AG04450 (cell line): Measurements from ENCODE around the gene PCNX2. TPM values are rescaled to one million over a fixed set of nuclear protein-coding genes. Genes with fewer than 3 reads are reported as not detected.

Source experiments
- CTCF ChIA-PET: fragments of 300-600, 350-600 bp; formaldehyde crosslinking; extraction: SDS; loops from one replicate; lab custom pipeline; 2022; ENCODE audit warnings: antibody characterized with exemption, inconsistent platforms; lab: Charles Lee
- POLR2A ChIA-PET: fragments of 350-600 bp; formaldehyde crosslinking; extraction: SDS; loops from one replicate; lab custom pipeline; 2021; ENCODE audit warnings: antibody characterized with exemption, inconsistent platforms; lab: Yijun Ruan, JAX
- DNase-seq: peaks from one replicate; pipeline ENCODE4 v3.0.0-alpha.2; 2011; ENCODE audit warnings: low read depth, low spot score
- H3K27ac ChIP-seq: one replicate; pipeline ENCODE4 v1.5.1; 2012; ENCODE audit warnings: low read depth, low read length, control low read depth
- H3K27me3 ChIP-seq: one replicate; pipeline ENCODE4 v1.6.0; 2012; ENCODE audit warnings: low read length; ENCODE audit not compliant: control insufficient read depth, insufficient read depth
- H3K4me3 ChIP-seq: 2 replicates; pipeline ENCODE4 v1.5.1; 2011; ENCODE audit warnings: mild to moderate bottlenecking, low read depth, low read length, control low read depth
- H3K9me3 ChIP-seq: 2 replicates; pipeline ENCODE4 v1.5.1; 2012; ENCODE audit warnings: low read length; ENCODE audit not compliant: control insufficient read depth, insufficient read depth
- polyA plus RNA-seq: library from polyadenylated mRNA; depleted of rRNA; stranded (reverse); fragments of >200 nt; gene quantifications from 2 replicates; pipeline ENCODE4 v1.2.3, GENCODE V29; 2011
- TF ChIP-seq, protein P1 (sequence below): IDR thresholded peaks from 2 replicates; pipeline ENCODE4 v1.5.1; 2011; ENCODE audit warnings: low read depth, low read length, control low read depth, inconsistent platforms

The PCNX2 gene
- polyA plus RNA-seq, 1 experiment, result 29.8 TPM

- ChIA-PET POLR2A (no interaction called here), CTCF (interaction anchor here (0.6 to 1.1 kb wide), 4 partner anchors 13 to 195 kb away, joined by 3 to 5 read pairs (median 4); no protein-coding TSS in a partner anchor)
These were observed 279.6 kb downstream of the PCNX2 start for GRCh38 chr1:233015965-233016364.

GRCh38 chr1:233012021-233012420 is 283.5 kb downstream of the PCNX2 start:
- no peak overlapping the region for H3K27ac ChIP-seq
- DNase-seq, result no peak
- no peaks in the 10 kb centered on the region for H3K27me3 ChIP-seq
- CTCF ChIA-PET, result no interaction called here
- TF ChIP-seq, protein P1, sequence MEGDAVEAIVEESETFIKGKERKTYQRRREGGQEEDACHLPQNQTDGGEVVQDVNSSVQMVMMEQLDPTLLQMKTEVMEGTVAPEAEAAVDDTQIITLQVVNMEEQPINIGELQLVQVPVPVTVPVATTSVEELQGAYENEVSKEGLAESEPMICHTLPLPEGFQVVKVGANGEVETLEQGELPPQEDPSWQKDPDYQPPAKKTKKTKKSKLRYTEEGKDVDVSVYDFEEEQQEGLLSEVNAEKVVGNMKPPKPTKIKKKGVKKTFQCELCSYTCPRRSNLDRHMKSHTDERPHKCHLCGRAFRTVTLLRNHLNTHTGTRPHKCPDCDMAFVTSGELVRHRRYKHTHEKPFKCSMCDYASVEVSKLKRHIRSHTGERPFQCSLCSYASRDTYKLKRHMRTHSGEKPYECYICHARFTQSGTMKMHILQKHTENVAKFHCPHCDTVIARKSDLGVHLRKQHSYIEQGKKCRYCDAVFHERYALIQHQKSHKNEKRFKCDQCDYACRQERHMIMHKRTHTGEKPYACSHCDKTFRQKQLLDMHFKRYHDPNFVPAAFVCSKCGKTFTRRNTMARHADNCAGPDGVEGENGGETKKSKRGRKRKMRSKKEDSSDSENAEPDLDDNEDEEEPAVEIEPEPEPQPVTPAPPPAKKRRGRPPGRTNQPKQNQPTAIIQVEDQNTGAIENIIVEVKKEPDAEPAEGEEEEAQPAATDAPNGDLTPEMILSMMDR, result no peak
- POLR2A ChIA-PET, result no interaction called here
- H3K9me3 ChIP-seq, result no peaks in the 10 kb centered on the region
- no peak overlapping the region for H3K4me3 ChIP-seq

More at GRCh38 chr1:233015965-233016364, 279.6 kb downstream of the PCNX2 start:
- TF ChIP-seq, protein P1, result no peak
- no peak overlapping the region for H3K4me3 ChIP-seq
- H3K27me3 ChIP-seq, result no peaks in the 10 kb centered on the region
- no peaks in the 10 kb centered on the region for H3K9me3 ChIP-seq
- H3K27ac ChIP-seq, result no peak overlapping the region
- DNase-seq, result no peak

- Histone ChIP-seq H3K27me3 (no peaks in the 10 kb centered on the region), H3K27ac (no peak overlapping the region), H3K9me3 (no peaks in the 10 kb centered on the region), H3K4me3 (no peak overlapping the region)
- TF ChIP-seq, protein P1, result no peak
- POLR2A ChIA-PET, result interaction anchor here (1.2 kb wide), 1 partner anchor 103 kb away, joined by 3 read pairs; no protein-coding TSS in a partner anchor
- CTCF ChIA-PET, result interaction anchor here (1.2 kb wide), 1 partner anchor 14 kb away, joined by 3 read pairs; no protein-coding TSS in a partner anchor
- no peak for DNase-seq
These were observed 285.4 kb downstream of the PCNX2 start for GRCh38 chr1:233010146-233010545.

DNA sequence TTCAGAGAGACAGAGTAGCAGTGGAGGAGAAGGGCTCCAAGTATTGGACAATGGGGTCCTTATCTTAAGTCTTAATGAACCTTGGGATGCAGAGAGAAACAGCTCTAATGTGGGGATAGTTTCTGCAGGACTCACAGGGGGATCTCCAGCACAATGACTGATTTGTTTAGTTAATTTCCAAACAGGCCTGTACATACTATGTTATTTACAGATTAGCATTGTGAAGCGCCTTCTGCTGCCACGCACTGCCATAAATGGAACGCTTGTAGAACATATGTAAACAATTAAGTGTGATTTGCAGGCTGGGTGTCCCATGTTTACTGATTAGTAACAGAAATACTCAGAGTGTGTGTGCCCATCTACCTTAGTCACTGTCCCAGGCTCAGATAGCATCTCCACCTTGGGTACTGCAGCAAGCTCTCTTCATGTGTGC is 289.0 kb downstream of the PCNX2 start:
- no peak for DNase-seq
- ChIA-PET POLR2A (interaction anchor here (1.2 to 1.4 kb wide), 3 partner anchors 13 to 107 kb away, joined by 4 to 5 read pairs (median 5); no protein-coding TSS in a partner anchor), CTCF (no interaction called here)
- H3K27ac ChIP-seq, result no peak overlapping the region
- no peak overlapping the region for H3K4me3 ChIP-seq
- no peaks in the 10 kb centered on the region for H3K9me3 ChIP-seq
- TF ChIP-seq, protein P1, result no peak
- H3K27me3 ChIP-seq, result no peaks in the 10 kb centered on the region

DNA sequence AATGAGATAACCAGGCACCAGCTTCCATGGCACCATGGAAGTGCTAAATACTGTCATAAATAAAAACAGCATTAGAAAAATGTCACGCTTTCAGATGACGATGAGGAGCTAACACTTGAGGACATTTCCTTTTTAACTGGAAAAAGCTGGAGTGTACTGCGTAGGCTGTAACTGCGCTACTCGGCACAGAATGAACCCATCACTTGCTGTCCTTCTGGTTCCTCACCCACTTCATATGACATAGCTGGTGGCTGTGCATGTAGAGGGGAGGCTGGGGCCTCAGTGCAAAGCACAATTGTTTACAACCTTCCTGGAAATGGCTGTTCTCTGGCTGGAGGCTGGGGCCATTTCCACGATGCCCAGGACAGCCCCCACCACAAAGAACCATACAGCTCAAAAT is 289.4 kb downstream of the PCNX2 start:
- H3K27me3 ChIP-seq, result no peaks in the 10 kb centered on the region
- POLR2A ChIA-PET, result interaction anchor here (0.6 to 1.4 kb wide), 4 partner anchors 14 to 149 kb away, joined by 4 to 6 read pairs (median 5); no protein-coding TSS in a partner anchor

More for the DNA sequence above, 289.4 kb downstream of the PCNX2 start:
- no peaks in the 10 kb centered on the region for H3K9me3 ChIP-seq
- CTCF ChIA-PET, result interaction anchor here (1.4 kb wide), 1 partner anchor 126 kb away, joined by 3 read pairs; no protein-coding TSS in a partner anchor
- H3K27ac ChIP-seq, result peak overlapping the region; percentile 61
- H3K4me3 ChIP-seq, result no peak overlapping the region
- DNase-seq, result no peak
- TF ChIP-seq, protein P1, result no peak
